Measurements from ENCODE around the gene PRADC1. TPM values are rescaled to one million over a fixed set of nuclear protein-coding genes. Genes with fewer than 3 reads are reported as not detected.

PRADC1 gene
- total RNA-seq, 4 donors from 2014 or later, result 69.4 to 132 (median 104) TPM

DNA sequence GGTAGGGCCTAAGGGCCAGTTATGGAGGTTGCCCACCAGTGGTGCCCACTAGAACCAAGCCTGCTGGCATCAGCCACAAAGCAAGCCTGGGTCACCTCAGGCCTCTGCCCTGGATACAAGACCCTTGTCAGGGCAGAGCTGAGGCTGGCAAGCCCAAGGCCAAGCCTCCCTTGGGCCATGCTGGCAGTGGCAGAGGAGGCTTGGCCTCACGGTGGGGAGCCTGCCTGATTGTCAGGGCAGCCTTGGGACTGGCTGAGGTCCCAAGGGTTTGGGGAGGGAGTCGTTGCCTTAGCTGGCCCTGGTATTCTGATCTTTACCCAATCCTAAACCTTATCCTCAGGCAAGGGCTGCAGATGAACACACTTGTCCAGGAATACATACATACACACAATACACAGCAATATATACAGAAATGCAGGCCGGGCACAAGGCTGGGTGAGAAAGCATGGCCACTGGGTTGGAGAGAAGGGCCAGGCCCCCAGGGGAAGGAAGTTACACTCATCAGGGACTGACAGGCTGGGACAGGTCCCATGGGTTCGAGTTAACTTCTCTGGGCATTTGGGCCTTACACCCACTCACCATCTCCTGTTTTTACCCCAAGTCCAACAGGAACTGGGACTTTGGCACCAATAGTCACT, 22.1 kb upstream of the PRADC1 start:
- TF ChIP-seq CTCF (IDR thresholded peaks at IDR 0.05 in 4 of 5, conservative IDR thresholded peaks at IDR 0.05 in 1 of 5) (no peak), POLR2A (IDR thresholded peaks at IDR 0.05) (no peak)
- ATAC-seq, result no peak
- peaks cover 0 to 48% of the 10 kb centered on the region in 2 donors for H3K36me3 ChIP-seq
- H3K4me3 ChIP-seq, result no peak overlapping the region
- H3K9me3 ChIP-seq, result no peaks in the 10 kb centered on the region
- no peak for DNase-seq
- H3K27ac ChIP-seq, result no peak overlapping the region
- H3K27me3 ChIP-seq, result no peaks in the 10 kb centered on the region
- H3K4me1 ChIP-seq, result peaks cover 0 to 5% of the 10 kb centered on the region in 2 donors
- in situ Hi-C loops (cut with MboI; ENCODE audit: low sequenced_read_pairs in 4 of 4), result no loop called here
- intact Hi-C loops (cut with DNase I; ENCODE audit: low total_unique reads), result no loop called here

DNA sequence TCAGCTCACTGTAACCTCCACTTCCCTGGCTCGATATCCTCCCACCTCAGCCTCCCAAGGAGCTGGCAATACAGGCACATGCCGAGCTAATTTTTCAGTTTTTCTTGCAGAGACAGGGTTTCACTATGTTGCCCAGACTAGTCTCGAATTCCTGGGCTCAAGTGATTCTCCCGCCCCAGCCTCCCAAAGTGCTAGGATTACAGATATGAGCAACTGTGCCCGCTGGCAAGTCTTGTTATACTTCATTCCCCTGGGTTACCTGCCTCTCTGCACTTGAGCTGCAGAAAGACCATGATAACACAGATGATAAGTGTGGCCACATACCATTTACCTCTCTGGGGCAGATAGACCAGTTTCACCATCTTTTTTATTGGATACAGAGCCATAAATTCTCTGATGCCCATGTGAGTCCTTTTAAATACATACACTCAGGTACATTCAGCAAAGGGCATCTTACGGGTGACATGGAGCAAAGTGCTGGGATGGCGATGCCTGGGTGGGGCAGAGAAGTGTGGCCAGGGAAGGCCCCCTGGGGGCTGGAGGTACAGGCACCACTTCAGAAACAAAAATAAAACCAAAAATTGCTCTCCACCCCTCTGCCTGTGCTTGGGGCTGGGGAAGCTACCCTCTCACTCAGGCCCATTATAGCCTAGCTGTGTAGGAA, 21.4 kb upstream of the PRADC1 start:
- peaks cover 0 to 54% of the 10 kb centered on the region in 2 donors for H3K36me3 ChIP-seq
- TF ChIP-seq POLR2A (IDR thresholded peaks at IDR 0.05), result no peak
- TF ChIP-seq CTCF (IDR thresholded peaks at IDR 0.05 in 4 of 5, conservative IDR thresholded peaks at IDR 0.05 in 1 of 5), result no peak
- H3K4me3 ChIP-seq, result no peak overlapping the region
- in situ Hi-C loops (cut with MboI; ENCODE audit: low sequenced_read_pairs in 4 of 4), result no loop called here
- H3K9me3 ChIP-seq, result no peaks in the 10 kb centered on the region
- H3K27me3 ChIP-seq, result no peaks in the 10 kb centered on the region
- ATAC-seq (no peak), DNase-seq (no peak)
- intact Hi-C loops (cut with DNase I; ENCODE audit: low total_unique reads), result no loop called here
- no peak overlapping the region for H3K27ac ChIP-seq
- peaks cover 0 to 5% of the 10 kb centered on the region in 2 donors for H3K4me1 ChIP-seq

- Histone ChIP-seq H3K4me3 (no peak overlapping the region), H3K4me1 (peaks cover 0 to 5% of the 10 kb centered on the region in 2 donors), H3K9me3 (no peaks in the 10 kb centered on the region), H3K27ac (no peak overlapping the region), H3K36me3 (peaks cover 0 to 60% of the 10 kb centered on the region in 2 donors), H3K27me3 (no peaks in the 10 kb centered on the region)
- TF ChIP-seq POLR2A (IDR thresholded peaks at IDR 0.05) (no peak), CTCF (IDR thresholded peaks at IDR 0.05 in 4 of 5, conservative IDR thresholded peaks at IDR 0.05 in 1 of 5) (no peak)
- intact Hi-C loops (cut with DNase I; ENCODE audit: low total_unique reads), result no loop called here
- no peak for ATAC-seq
- no peak for DNase-seq
- in situ Hi-C loops (cut with MboI; ENCODE audit: low sequenced_read_pairs in 4 of 4), result no loop called here
Observed at GRCh38 chr2:73253901-73254300, 20.9 kb upstream of the PRADC1 start.

- ATAC-seq (no peak), DNase-seq (no peak)
- Histone ChIP-seq H3K27me3 (no peaks in the 10 kb centered on the region), H3K27ac (no peak overlapping the region), H3K9me3 (no peaks in the 10 kb centered on the region), H3K4me1 (peaks cover 0 to 5% of the 10 kb centered on the region in 2 donors), H3K4me3 (no peak overlapping the region), H3K36me3 (peaks cover 0 to 65% of the 10 kb centered on the region in 2 donors)
- in situ Hi-C loops (cut with MboI; ENCODE audit: low sequenced_read_pairs in 4 of 4) (no loop called here), intact Hi-C loops (cut with DNase I; ENCODE audit: low total_unique reads) (no loop called here)
- TF ChIP-seq POLR2A (IDR thresholded peaks at IDR 0.05), result no peak
- no peak for TF ChIP-seq CTCF (IDR thresholded peaks at IDR 0.05 in 4 of 5, conservative IDR thresholded peaks at IDR 0.05 in 1 of 5)
Observed at GRCh38 chr2:73253400-73253799, 20.4 kb upstream of the PRADC1 start.
